Choroid plexus epithelial cell (primary cell): Measurements from ENCODE around the gene SRRM2.

Experiments used
- DNase-seq: peaks from one replicate; pipeline ENCODE4 v3.0.0-alpha.2; 2010; ENCODE audit warnings: low read depth
- H3K4me3 ChIP-seq: 2 replicates; pipeline ENCODE4 v1.5.1; 2011; ENCODE audit warnings: low read depth, mild to moderate bottlenecking, control low read depth, low read length, moderate library complexity
- TF ChIP-seq, protein P1 (sequence below): conservative IDR thresholded peaks from 2 replicates; pipeline ENCODE4 v1.5.1; 2011; ENCODE audit warnings: low read depth, mild to moderate bottlenecking, control low read depth, inconsistent platforms, low read length, moderate library complexity

The SRRM2 gene

DNA sequence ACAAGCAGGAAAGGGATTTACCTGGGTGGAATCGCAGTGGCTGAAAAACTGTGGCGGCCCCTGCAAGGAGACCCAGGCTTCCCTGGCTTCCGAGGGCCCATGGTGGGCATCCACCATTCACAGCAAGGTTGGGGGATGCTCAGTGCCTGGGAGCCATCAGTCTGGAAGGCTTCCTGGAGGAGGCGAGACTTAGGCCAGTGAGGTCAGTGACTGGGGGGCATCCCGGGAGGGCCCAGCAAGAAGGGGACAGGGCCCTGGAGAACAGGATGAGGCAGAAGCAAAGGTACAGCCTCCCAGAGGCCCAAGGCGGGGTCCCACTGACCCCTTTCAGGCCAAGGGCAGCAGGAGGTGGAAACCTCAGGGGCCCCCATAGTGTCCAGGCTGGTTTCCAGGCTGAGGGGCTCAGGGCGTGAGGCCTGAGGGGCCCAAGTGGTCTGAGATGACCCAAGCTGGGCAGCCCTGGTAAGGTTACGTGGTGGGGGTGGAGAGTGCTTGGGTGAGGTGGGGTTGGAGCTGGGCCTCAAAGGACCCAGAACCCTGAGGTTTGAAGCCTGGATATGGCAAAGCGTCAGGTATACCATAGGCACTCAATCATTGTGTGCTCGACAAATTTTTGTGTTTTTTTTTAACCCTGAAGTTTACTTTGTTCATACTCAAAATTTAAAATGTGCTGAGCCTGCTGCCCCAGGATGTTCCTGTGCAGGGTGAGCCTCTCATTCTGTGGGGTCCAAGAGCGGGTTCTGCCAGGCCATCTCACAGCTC, 15.8 kb upstream of the SRRM2 start:
- DNase-seq, result no peak
- H3K4me3 ChIP-seq, result no peak overlapping the region
- TF ChIP-seq, protein P1, sequence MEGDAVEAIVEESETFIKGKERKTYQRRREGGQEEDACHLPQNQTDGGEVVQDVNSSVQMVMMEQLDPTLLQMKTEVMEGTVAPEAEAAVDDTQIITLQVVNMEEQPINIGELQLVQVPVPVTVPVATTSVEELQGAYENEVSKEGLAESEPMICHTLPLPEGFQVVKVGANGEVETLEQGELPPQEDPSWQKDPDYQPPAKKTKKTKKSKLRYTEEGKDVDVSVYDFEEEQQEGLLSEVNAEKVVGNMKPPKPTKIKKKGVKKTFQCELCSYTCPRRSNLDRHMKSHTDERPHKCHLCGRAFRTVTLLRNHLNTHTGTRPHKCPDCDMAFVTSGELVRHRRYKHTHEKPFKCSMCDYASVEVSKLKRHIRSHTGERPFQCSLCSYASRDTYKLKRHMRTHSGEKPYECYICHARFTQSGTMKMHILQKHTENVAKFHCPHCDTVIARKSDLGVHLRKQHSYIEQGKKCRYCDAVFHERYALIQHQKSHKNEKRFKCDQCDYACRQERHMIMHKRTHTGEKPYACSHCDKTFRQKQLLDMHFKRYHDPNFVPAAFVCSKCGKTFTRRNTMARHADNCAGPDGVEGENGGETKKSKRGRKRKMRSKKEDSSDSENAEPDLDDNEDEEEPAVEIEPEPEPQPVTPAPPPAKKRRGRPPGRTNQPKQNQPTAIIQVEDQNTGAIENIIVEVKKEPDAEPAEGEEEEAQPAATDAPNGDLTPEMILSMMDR, result no peak

DNA sequence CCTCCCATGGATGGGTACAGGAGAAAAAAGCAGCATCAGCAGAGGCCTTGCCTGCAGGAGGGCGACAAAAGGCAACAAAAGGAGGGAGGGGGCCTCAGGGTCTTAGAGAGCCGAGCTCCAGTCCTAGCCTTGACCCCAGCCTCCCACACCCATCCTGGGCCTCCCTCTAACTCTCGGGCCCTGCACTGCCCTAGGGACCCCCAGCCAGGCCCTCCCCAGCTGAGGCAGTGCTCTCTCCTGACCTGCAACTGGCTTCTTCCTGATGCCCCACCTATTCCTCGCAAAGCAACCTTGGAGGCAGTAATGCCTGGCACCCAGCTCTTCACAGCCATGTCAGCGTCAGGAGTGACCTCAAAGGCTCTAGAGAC, 15.2 kb upstream of the SRRM2 start:
- TF ChIP-seq, protein P1, result no peak
- no peak for DNase-seq
- no peak overlapping the region for H3K4me3 ChIP-seq

DNA sequence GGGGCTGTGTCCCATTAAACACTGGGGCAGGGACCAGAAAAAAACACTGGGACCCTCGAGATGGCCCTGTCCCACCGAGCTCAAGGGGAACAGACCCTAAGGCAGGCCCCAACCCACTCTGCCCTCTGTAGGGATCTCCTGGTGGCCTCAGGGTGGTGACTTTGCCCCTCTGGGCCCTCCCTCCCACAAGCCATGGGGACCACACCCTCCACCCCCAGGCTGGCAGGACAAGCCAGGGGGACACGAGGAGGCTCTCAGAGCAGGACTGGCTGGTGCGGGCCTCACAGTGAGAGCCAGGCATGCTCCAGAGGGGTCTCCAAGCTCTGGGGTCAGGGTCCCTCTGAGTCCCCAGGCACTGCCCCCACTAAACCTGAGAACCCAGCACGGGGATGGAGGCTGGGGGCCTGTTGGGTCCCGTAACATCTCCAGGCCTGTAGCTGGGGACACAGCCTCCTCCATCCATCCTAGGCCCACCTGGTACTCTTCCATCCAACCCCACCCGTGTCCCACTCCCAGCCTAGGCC, 14.5 kb upstream of the SRRM2 start:
- DNase-seq, result no peak
- TF ChIP-seq, protein P1, result no peak
- H3K4me3 ChIP-seq, result no peak overlapping the region

DNA sequence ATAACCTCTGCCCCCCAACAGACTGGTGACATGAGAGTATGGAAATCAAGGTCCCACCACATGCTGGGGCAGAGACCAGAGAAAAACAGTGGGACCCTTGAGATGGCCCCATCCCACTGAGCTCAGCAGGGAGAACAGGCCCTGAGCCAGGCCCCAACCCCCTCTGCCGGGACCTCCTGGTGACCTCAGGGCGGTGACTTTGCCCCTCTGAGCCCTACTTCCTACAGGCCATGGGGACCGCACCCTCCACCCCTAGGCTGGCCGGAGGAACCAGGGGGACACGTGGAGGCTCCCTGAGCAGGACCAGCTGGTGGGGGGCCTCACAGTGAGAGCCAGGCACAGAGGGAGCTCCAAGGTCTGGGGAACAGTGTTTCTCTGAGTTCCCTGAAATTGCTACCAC, 13.8 kb upstream of the SRRM2 start:
- H3K4me3 ChIP-seq, result no peak overlapping the region
- TF ChIP-seq, protein P1, result no peak
- no peak for DNase-seq

GRCh38 chr16:2739625-2740430, 12.6 kb upstream of the SRRM2 start:
- TF ChIP-seq, protein P1, result no peak
- no peak overlapping the region for H3K4me3 ChIP-seq
- DNase-seq, result no peak

DNA sequence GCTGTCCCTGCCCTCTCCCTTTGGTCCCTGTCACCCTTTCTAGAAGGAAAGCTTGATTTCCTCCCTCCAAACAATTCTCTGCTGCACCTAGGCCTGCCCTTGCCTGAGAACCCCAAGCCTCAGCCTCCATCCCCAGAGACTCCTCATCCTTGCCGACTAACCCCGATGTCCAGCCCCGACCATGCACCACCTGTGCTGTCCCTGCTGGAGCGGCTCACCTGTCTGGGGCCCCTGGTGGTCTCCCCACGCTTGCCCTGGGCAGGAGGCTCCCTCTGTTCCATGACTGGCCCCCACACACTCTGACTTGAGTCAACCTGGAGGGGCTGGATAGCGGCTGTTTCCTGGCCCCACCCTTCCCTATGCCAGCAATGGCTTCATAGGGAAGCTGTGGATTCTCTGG, 12.0 kb upstream of the SRRM2 start:
- TF ChIP-seq, protein P1, result no peak
- DNase-seq, result no peak
- no peak overlapping the region for H3K4me3 ChIP-seq
